ENCODE data around the gene TSKU. TPM values are rescaled to one million over a fixed set of nuclear protein-coding genes. Genes with fewer than 3 reads are reported as not detected.
"Not testable (repeated sequence)": the region's sequence is repeated elsewhere in the genome, so short reads cannot be mapped to it uniquely, and the experiment has no call there.

The TSKU gene
- total RNA-seq, 1 experiment from 2014 or later = 23.5 TPM

GRCh38 chr11:76781807-76782530 is 1.2 kb upstream of the TSKU start:
- DNase-seq (ENCODE audit: low read depth, low spot score) = no peak
- in situ Hi-C loops (cut with HindIII; ENCODE audit: low pct_unique_long_range_greater_than_20kb, low sequenced_read_pairs) = no loop called here

- peak; percentile 83 for DNase-seq (ENCODE audit: low read depth, low spot score)
- in situ Hi-C loops (cut with HindIII; ENCODE audit: low pct_unique_long_range_greater_than_20kb, low sequenced_read_pairs) = no loop called here
Observed at GRCh38 chr11:76782531-76783293, 444 bp upstream of the TSKU start.

GRCh38 chr11:76783896-76784813 is 999 bp downstream of the TSKU start:
- DNase-seq (ENCODE audit: low read depth, low spot score) = peak; percentile 55
- in situ Hi-C loops (cut with HindIII; ENCODE audit: low pct_unique_long_range_greater_than_20kb, low sequenced_read_pairs) = no loop called here

- DNase-seq (ENCODE audit: low read depth, low spot score) = no peak
- in situ Hi-C loops (cut with HindIII; ENCODE audit: low pct_unique_long_range_greater_than_20kb, low sequenced_read_pairs) = no loop called here
Observed at GRCh38 chr11:76785513-76785912, 2.4 kb downstream of the TSKU start.

- in situ Hi-C loops (cut with HindIII; ENCODE audit: low pct_unique_long_range_greater_than_20kb, low sequenced_read_pairs) = no loop called here
Observed at GRCh38 chr11:76786016-76786415, 2.9 kb downstream of the TSKU start.

GRCh38 chr11:76786441-76787014 is 3.4 kb downstream of the TSKU start:
- no peak for DNase-seq (ENCODE audit: low read depth, low spot score)
- in situ Hi-C loops (cut with HindIII; ENCODE audit: low pct_unique_long_range_greater_than_20kb, low sequenced_read_pairs) = no loop called here

More at GRCh38 chr11:76786016-76786415, 2.9 kb downstream of the TSKU start:
- DNase-seq (ENCODE audit: low read depth, low spot score) = no peak

GRCh38 chr11:76787271-76787670 is 4.1 kb downstream of the TSKU start:
- no peak for DNase-seq (ENCODE audit: low read depth, low spot score)
- in situ Hi-C loops (cut with HindIII; ENCODE audit: low pct_unique_long_range_greater_than_20kb, low sequenced_read_pairs) = no loop called here

GRCh38 chr11:76787911-76788596 is 4.9 kb downstream of the TSKU start:
- DNase-seq (ENCODE audit: low read depth, low spot score) = no peak
- in situ Hi-C loops (cut with HindIII; ENCODE audit: low pct_unique_long_range_greater_than_20kb, low sequenced_read_pairs) = no loop called here

- DNase-seq (ENCODE audit: low read depth, low spot score) = peak; percentile 65
- in situ Hi-C loops (cut with HindIII; ENCODE audit: low pct_unique_long_range_greater_than_20kb, low sequenced_read_pairs) = no loop called here
Observed at GRCh38 chr11:76788661-76789442, 5.7 kb downstream of the TSKU start.

- DNase-seq (ENCODE audit: low read depth, low spot score) = no peak
- in situ Hi-C loops (cut with HindIII; ENCODE audit: low pct_unique_long_range_greater_than_20kb, low sequenced_read_pairs) = no loop called here
Observed at GRCh38 chr11:76789443-76789719, 6.2 kb downstream of the TSKU start.

- in situ Hi-C loops (cut with HindIII; ENCODE audit: low pct_unique_long_range_greater_than_20kb, low sequenced_read_pairs) = no loop called here
- no peak for DNase-seq (ENCODE audit: low read depth, low spot score)
Observed at GRCh38 chr11:76790251-76790650, 7.1 kb downstream of the TSKU start.

- DNase-seq (ENCODE audit: low read depth, low spot score); in situ Hi-C loops (cut with HindIII; ENCODE audit: low pct_unique_long_range_greater_than_20kb, low sequenced_read_pairs): not testable (repeated sequence)
Observed at GRCh38 chr11:76791002-76791770, 8.0 kb downstream of the TSKU start.

- in situ Hi-C loops (cut with HindIII; ENCODE audit: low pct_unique_long_range_greater_than_20kb, low sequenced_read_pairs) = no loop called here
- DNase-seq (ENCODE audit: low read depth, low spot score) = no peak
Observed at GRCh38 chr11:76791861-76792260, 8.7 kb downstream of the TSKU start.

- in situ Hi-C loops (cut with HindIII; ENCODE audit: low pct_unique_long_range_greater_than_20kb, low sequenced_read_pairs) = no loop called here
- DNase-seq (ENCODE audit: low read depth, low spot score) = no peak
Observed at GRCh38 chr11:76792505-76793264, 9.5 kb downstream of the TSKU start.
